ENCODE data around the gene RNF182.
"Not testable (repeated sequence)": the region's sequence is repeated elsewhere in the genome, so short reads cannot be mapped to it uniquely, and the experiment has no call there.

Gene RNF182

GRCh38 chr6:13917141-13917540 lies 7.6 kb upstream of the RNF182 start:
- no peak for DNase-seq

GRCh38 chr6:13918686-13919250 lies 6.0 kb upstream of the RNF182 start:
- no peak for DNase-seq

GRCh38 chr6:13919861-13920260 lies 4.9 kb upstream of the RNF182 start:
- no peak for DNase-seq

GRCh38 chr6:13920552-13920951 lies 4.2 kb upstream of the RNF182 start:
- DNase-seq: no peak

- DNase-seq: no peak
Observed at GRCh38 chr6:13922750-13923149, 2.0 kb upstream of the RNF182 start.

- DNase-seq: no peak
Observed at GRCh38 chr6:13923527-13924145, 1.1 kb upstream of the RNF182 start.

- DNase-seq: peak in 3 of 5 donors; percentile 14 to 26 (median 19)
Observed at GRCh38 chr6:13924146-13924948, 405 bp upstream of the RNF182 start.

GRCh38 chr6:13926378-13926777 lies 1.6 kb downstream of the RNF182 start:
- DNase-seq: no peak

- DNase-seq: no peak
Observed at GRCh38 chr6:13927203-13927602, 2.5 kb downstream of the RNF182 start.

- no peak for DNase-seq
Observed at GRCh38 chr6:13929196-13929595, 4.4 kb downstream of the RNF182 start.

GRCh38 chr6:13931797-13932402 lies 7.1 kb downstream of the RNF182 start:
- DNase-seq: no peak

- no peak for DNase-seq
Observed at GRCh38 chr6:13932785-13933184, 8.0 kb downstream of the RNF182 start.

- DNase-seq: no peak
Observed at GRCh38 chr6:13934721-13935120, 10.0 kb downstream of the RNF182 start.

- DNase-seq: no peak
Observed at GRCh38 chr6:13935190-13935880, 10.6 kb downstream of the RNF182 start.

GRCh38 chr6:13935881-13936261 lies 11.1 kb downstream of the RNF182 start:
- not testable (repeated sequence) for DNase-seq

GRCh38 chr6:13941902-13942301 lies 17.1 kb downstream of the RNF182 start:
- DNase-seq: no peak

GRCh38 chr6:13943943-13944342 lies 19.2 kb downstream of the RNF182 start:
- DNase-seq: no peak

GRCh38 chr6:13946506-13946905 lies 21.8 kb downstream of the RNF182 start:
- DNase-seq: no peak

- DNase-seq: no peak
Observed at GRCh38 chr6:13947611-13948178, 22.9 kb downstream of the RNF182 start.

- DNase-seq: no peak
Observed at GRCh38 chr6:13952101-13952500, 27.3 kb downstream of the RNF182 start.

- DNase-seq: no peak
Observed at GRCh38 chr6:13953061-13953705, 28.4 kb downstream of the RNF182 start.

- DNase-seq: no peak
Observed at GRCh38 chr6:13965582-13966127, 40.9 kb downstream of the RNF182 start.

Measured in T-helper 1 cell (primary cell).